ENCODE results near the gene ZRSR2.

The ZRSR2 gene

DNA sequence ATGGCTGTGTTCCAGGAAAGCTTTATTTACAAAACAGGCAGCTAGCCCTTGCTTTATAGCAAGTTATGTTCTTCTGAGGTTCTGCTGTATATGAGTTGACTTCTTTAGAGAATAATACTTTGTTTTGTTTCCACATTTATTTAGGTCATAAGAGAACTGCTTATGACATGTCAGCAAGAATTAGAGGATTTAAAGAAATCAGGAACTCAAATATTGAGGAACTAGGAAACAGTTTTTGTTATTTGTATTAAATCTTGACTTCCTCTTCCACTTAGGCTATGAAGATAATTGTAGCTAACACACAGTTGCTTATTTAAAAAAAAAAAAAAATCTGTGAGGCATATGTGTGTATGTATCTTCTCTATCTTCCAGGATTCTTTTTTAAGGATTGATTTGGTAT is 14.3 kb downstream of the ZRSR2 start:
- DNase-seq (ENCODE audit: low read depth) = no peak
- TF ChIP-seq, protein P1, sequence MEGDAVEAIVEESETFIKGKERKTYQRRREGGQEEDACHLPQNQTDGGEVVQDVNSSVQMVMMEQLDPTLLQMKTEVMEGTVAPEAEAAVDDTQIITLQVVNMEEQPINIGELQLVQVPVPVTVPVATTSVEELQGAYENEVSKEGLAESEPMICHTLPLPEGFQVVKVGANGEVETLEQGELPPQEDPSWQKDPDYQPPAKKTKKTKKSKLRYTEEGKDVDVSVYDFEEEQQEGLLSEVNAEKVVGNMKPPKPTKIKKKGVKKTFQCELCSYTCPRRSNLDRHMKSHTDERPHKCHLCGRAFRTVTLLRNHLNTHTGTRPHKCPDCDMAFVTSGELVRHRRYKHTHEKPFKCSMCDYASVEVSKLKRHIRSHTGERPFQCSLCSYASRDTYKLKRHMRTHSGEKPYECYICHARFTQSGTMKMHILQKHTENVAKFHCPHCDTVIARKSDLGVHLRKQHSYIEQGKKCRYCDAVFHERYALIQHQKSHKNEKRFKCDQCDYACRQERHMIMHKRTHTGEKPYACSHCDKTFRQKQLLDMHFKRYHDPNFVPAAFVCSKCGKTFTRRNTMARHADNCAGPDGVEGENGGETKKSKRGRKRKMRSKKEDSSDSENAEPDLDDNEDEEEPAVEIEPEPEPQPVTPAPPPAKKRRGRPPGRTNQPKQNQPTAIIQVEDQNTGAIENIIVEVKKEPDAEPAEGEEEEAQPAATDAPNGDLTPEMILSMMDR (IDR thresholded peaks at IDR 0.05; ENCODE audit: control insufficient read depth, extremely low read depth, insufficient read depth) = no peak
- H3K4me3 ChIP-seq (ENCODE audit: low read depth, low read length) = no peak overlapping the region

DNA sequence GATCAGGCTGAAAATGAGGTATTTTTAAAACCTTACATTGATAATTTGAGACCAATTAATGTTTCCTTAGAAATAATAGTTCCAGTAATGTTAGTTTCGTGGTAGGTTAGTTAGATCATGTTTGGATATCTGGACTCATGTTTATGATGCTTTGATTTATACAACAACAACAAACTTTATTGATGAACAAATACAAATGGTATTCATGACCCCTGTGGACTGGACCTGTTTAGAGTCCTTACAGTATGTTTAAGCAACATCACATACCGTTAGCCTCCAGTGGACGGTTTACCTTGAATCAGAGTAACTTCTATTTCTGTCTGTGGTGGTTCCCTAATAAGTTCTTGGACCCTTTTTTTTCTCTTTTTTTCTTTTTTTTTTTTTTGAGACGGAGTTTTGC is 18.0 kb downstream of the ZRSR2 start:
- TF ChIP-seq, protein P1 (IDR thresholded peaks at IDR 0.05; ENCODE audit: control insufficient read depth, extremely low read depth, insufficient read depth) = no peak
- no peak for DNase-seq (ENCODE audit: low read depth)

DNA sequence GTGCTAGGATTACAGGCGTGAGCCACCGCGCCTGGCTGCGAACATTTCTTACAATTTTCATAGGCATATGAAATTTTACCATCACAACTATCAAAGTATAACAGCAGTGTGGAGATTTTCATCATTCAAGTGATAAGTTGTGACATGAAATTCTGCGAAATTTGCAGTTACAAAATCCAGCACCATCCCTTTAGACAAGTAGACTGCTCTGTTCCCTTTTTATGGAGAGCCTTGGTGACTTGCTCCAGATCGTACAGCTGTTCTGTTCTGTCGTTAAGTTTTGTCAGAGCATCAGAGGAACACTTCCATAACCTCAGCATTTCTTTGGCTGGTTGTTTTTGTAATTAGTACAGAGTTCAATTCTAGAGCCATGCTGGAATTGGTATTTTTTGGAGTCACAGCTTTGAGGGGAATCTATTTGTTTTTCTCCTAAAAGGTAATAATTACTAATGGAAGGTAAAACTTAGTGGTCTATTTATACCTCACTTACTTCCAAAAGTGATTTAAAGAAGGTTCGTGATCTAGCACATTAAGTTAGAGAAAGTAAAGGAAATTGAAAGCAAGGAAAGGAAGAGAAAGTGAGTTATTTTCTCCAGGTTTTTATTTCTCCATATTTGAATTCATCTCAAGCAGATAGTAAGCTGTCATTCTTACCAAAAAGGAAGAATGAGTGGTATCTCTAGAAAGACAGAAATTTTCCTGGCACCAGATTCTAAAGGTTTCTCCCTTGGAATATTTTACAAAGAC is 22.1 kb downstream of the ZRSR2 start:
- H3K4me3 ChIP-seq (ENCODE audit: low read depth, low read length) = no peak overlapping the region
- TF ChIP-seq, protein P1 (IDR thresholded peaks at IDR 0.05; ENCODE audit: control insufficient read depth, extremely low read depth, insufficient read depth) = no peak
- no peak for DNase-seq (ENCODE audit: low read depth)

More for the DNA sequence above, 18.0 kb downstream of the ZRSR2 start:
- no peak overlapping the region for H3K4me3 ChIP-seq (ENCODE audit: low read depth, low read length)

DNA sequence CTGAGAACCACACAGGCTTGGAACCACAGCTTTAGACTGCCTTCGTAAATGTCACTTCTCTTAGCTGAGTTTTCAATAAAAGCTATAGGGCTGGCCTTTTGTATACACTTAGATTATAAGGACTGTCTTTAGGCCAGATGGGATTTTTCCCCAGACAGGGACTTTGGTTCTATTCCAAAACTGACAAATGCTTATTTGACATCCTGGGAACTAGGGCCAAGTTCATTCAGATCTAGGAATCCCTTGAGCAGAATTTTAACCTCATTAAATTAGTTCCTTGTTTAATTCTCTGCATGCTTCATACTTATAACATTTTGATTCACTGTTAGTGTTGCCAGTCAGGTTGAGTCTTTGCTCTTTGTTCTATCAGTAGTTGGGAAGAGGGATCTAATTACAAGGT is 23.1 kb downstream of the ZRSR2 start:
- DNase-seq (ENCODE audit: low read depth) = peak; percentile 83
- no peak overlapping the region for H3K4me3 ChIP-seq (ENCODE audit: low read depth, low read length)
- TF ChIP-seq, protein P1 (IDR thresholded peaks at IDR 0.05; ENCODE audit: control insufficient read depth, extremely low read depth, insufficient read depth) = no peak

DNA sequence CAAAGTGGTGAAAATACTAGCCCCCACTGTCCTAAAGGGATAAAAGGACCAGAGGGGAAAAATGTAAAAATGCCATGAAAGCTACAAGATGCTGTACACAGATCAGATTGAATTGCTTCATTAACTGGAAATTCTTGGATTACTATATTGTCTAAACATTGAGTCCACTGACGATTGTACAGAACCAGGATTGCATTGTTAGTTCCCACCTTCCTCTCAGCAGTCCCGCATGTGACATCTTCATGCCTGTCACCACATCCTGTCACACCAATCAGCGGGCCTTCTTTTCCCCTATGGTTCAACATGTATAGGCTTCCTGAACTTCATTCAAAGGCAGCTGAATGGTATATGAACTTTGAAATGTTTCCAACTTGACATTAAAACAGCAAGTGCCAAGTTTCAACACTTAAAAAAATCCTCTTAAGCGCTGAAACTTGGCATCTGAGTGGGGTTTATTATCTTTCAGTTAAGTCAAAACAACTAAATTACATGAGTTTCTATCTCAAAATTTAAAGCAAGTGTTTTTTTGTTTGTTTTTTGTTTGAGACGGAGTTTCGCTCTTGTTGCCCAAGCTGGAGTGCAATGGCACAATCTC is 24.6 kb downstream of the ZRSR2 start:
- no peak overlapping the region for H3K4me3 ChIP-seq (ENCODE audit: low read depth, low read length)
- TF ChIP-seq, protein P1 (IDR thresholded peaks at IDR 0.05; ENCODE audit: control insufficient read depth, extremely low read depth, insufficient read depth) = no peak
- no peak for DNase-seq (ENCODE audit: low read depth)

DNA sequence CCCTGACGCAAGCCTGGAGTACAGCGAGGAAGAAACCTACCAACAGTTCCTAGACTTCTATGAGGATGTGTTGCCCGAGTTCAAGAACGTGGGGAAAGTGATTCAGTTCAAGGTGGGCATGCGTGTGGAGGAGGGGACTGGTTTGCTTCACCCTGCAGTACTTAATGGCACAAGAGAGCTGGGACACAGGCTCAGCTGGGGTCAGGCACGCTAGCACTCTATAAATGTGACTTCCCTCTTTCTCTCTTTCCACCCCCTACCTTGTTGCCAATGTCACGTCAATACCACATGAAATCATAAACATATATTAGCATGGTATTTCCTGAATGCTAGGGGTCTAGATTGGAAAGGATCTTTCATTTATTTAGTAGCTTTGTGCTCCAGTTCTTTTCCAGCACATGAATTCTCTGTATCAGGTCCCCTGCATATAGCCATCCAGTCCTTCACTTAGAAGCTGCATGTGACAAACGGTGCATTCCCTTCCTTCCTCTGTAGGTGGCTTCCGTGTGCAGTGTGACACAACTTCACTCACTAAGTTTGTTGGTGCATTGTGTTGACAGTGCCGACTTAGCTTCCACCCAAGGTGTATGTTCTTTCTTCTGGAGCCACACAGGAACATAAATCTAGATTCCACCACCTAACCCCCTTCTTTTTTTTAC is 25.6 kb downstream of the ZRSR2 start:
- DNase-seq (ENCODE audit: low read depth) = no peak
- no peak overlapping the region for H3K4me3 ChIP-seq (ENCODE audit: low read depth, low read length)
- TF ChIP-seq, protein P1 (IDR thresholded peaks at IDR 0.05; ENCODE audit: control insufficient read depth, extremely low read depth, insufficient read depth) = peak; percentile 19; the same call in 1 of the 2 replicates

All from LNCaP clone FGC (cell line).